Ascending aorta (tissue), 2 donors: Measurements from ENCODE around the gene PIGX. TPM values are rescaled to one million over a fixed set of nuclear protein-coding genes. Genes with fewer than 3 reads are reported as not detected.

ENCODE experiments used
- DNase-seq, 2 donors: peaks; one replicate each; pipeline ENCODE4 v3.0.0-alpha.2; 2019; ENCODE audit warnings: low spot score in 2 of 2
- H3K27ac ChIP-seq, 2 donors: fragments of 200-600 bp; sonication (generic); one replicate each; pipeline ENCODE4 v1.5.1; 2016 to 2017; ENCODE audit warnings: mild to moderate bottlenecking in 1 of 2
- H3K27me3 ChIP-seq: fragments of 200-600 bp; sonication (generic); one replicate; pipeline ENCODE4 v1.5.1; 2017
- H3K36me3 ChIP-seq, 2 donors: fragments of 200-600 bp; sonication (generic); one replicate each; pipeline ENCODE4 v1.5.1; 2016
- H3K4me1 ChIP-seq, 2 donors: fragments of 200-600 bp; sonication (generic); one replicate each; pipeline ENCODE4 v1.5.1; 2016 to 2017; ENCODE audit warnings: mild to moderate bottlenecking in 1 of 2
- H3K4me3 ChIP-seq, 2 donors: fragments of 200-600 bp; sonication (generic); one replicate each; pipeline ENCODE4 v1.5.1; 2016 to 2017; ENCODE audit warnings: mild to moderate bottlenecking in 1 of 2
- H3K9me3 ChIP-seq, 2 donors: fragments of 200-600 bp; sonication (generic); one replicate each; pipeline ENCODE4 v1.5.1; 2016
- CTCF ChIP-seq, 3 experiments: fragments of 200-600 bp in 2 of 3; fragments of 450-650 bp in 1 of 3; sonication (generic) in 2 of 3; IDR thresholded peaks; one replicate each; pipeline ENCODE4 v1.5.1; 2016 to 2019; ENCODE audit warnings: antibody characterized with exemption in 3 of 3, mild to moderate bottlenecking in 1 of 3, moderate library complexity in 1 of 3
- intact Hi-C: fragments of 100-400 bp; cut with DNase I; formaldehyde crosslinking; loops from one replicate; pipeline ENCODE4 v1.15.1; 2023
- total RNA-seq: library from RNA; depleted of rRNA; stranded (reverse); fragments of >200 nt; gene quantifications from one replicate; pipeline ENCODE4 v1.1.0, GENCODE V29; 2016

PIGX gene
- total RNA-seq, 1 donor from 2014 or later = 47.7 TPM

- Histone ChIP-seq H3K9me3 (no peaks in the 10 kb centered on the region), H3K4me3 (no peak overlapping the region), H3K4me1 (no peaks in the 10 kb centered on the region), H3K27me3 (no peaks in the 10 kb centered on the region), H3K27ac (no peak overlapping the region), H3K36me3 (no peaks in the 10 kb centered on the region)
- no peak for TF ChIP-seq CTCF (IDR thresholded peaks at IDR 0.05)
- intact Hi-C loops = no loop called here
- no peak for DNase-seq
These were observed 41.8 kb upstream of the PIGX start for GRCh38 chr3:196670339-196670738.

GRCh38 chr3:196673632-196674031, 38.5 kb upstream of the PIGX start:
- Histone ChIP-seq H3K36me3 (no peaks in the 10 kb centered on the region), H3K9me3 (no peaks in the 10 kb centered on the region), H3K27me3 (no peaks in the 10 kb centered on the region), H3K4me3 (no peak overlapping the region), H3K4me1 (no peaks in the 10 kb centered on the region), H3K27ac (no peak overlapping the region)
- no peak for DNase-seq
- no peak for TF ChIP-seq CTCF (IDR thresholded peaks at IDR 0.05)
- intact Hi-C loops = no loop called here

- Histone ChIP-seq H3K4me3 (no peak overlapping the region), H3K27ac (no peak overlapping the region), H3K36me3 (no peaks in the 10 kb centered on the region), H3K27me3 (no peaks in the 10 kb centered on the region), H3K4me1 (no peaks in the 10 kb centered on the region), H3K9me3 (no peaks in the 10 kb centered on the region)
- DNase-seq = no peak
- no peak for TF ChIP-seq CTCF (IDR thresholded peaks at IDR 0.05)
- intact Hi-C loops = no loop called here
These were observed 34.8 kb upstream of the PIGX start for GRCh38 chr3:196677353-196677752.

GRCh38 chr3:196677931-196678330, 34.2 kb upstream of the PIGX start:
- H3K4me1 ChIP-seq = no peaks in the 10 kb centered on the region
- H3K4me3 ChIP-seq = no peak overlapping the region
- TF ChIP-seq CTCF (IDR thresholded peaks at IDR 0.05) = no peak
- no peaks in the 10 kb centered on the region for H3K9me3 ChIP-seq
- H3K27ac ChIP-seq = no peak overlapping the region
- intact Hi-C loops = no loop called here
- H3K27me3 ChIP-seq = no peaks in the 10 kb centered on the region
- DNase-seq = no peak
- no peaks in the 10 kb centered on the region for H3K36me3 ChIP-seq

- peak in 1 of 2 donors; percentile 75 for DNase-seq
- H3K36me3 ChIP-seq = no peaks in the 10 kb centered on the region
- H3K4me3 ChIP-seq = no peak overlapping the region
- H3K27ac ChIP-seq = no peak overlapping the region
- H3K9me3 ChIP-seq = no peaks in the 10 kb centered on the region
- TF ChIP-seq CTCF (IDR thresholded peaks at IDR 0.05) = peak; percentile 74 to 87 (median 75)
- H3K4me1 ChIP-seq = no peaks in the 10 kb centered on the region
- intact Hi-C loops = loop anchor here (1.0 to 5.0 kb wide), 3 partner anchors 75 to 430 kb away; no protein-coding TSS in a partner anchor
- H3K27me3 ChIP-seq = no peaks in the 10 kb centered on the region
These were observed 27.4 kb upstream of the PIGX start for GRCh38 chr3:196684548-196685407.
